Muscle layer of duodenum (tissue), 2 donors: ENCODE results near the gene TRIM15.
"Not testable (repeated sequence)": the region's sequence is repeated elsewhere in the genome, so short reads cannot be mapped to it uniquely, and the experiment has no call there.

Source experiments
- H3K27ac ChIP-seq: one replicate; pipeline ENCODE4 v1.7.0; 2013; ENCODE audit warnings: mild to moderate bottlenecking, low read length
- H3K27me3 ChIP-seq: one replicate; pipeline ENCODE4 v1.7.0; 2013; ENCODE audit warnings: low read depth, mild to moderate bottlenecking, control low read depth, low read length
- H3K36me3 ChIP-seq, 2 donors: one replicate each; pipeline ENCODE4 v1.7.0; 2013; ENCODE audit warnings: low read length in 2 of 2, control low read depth in 1 of 2, mild to moderate bottlenecking in 1 of 2; ENCODE audit not compliant: insufficient read depth in 2 of 2, control insufficient read depth in 1 of 2
- H3K4me1 ChIP-seq, 2 donors: one replicate each; pipeline ENCODE4 v1.7.0; 2013; ENCODE audit warnings: low read length in 2 of 2, mild to moderate bottlenecking in 2 of 2, control low read depth in 1 of 2, moderate library complexity in 1 of 2; ENCODE audit not compliant: insufficient read depth in 2 of 2, control insufficient read depth in 1 of 2
- H3K4me3 ChIP-seq, 2 donors: one replicate each; pipeline ENCODE4 v1.7.0; 2013; ENCODE audit warnings: low read length in 2 of 2, low read depth in 1 of 2, mild to moderate bottlenecking in 1 of 2
- H3K9me3 ChIP-seq, 2 donors: one replicate each; pipeline ENCODE4 v1.7.0; 2013; ENCODE audit warnings: low read length in 2 of 2, control low read depth in 1 of 2, mild to moderate bottlenecking in 1 of 2; ENCODE audit not compliant: control insufficient read depth in 1 of 2
- donor health status: healthy.

Gene TRIM15

DNA sequence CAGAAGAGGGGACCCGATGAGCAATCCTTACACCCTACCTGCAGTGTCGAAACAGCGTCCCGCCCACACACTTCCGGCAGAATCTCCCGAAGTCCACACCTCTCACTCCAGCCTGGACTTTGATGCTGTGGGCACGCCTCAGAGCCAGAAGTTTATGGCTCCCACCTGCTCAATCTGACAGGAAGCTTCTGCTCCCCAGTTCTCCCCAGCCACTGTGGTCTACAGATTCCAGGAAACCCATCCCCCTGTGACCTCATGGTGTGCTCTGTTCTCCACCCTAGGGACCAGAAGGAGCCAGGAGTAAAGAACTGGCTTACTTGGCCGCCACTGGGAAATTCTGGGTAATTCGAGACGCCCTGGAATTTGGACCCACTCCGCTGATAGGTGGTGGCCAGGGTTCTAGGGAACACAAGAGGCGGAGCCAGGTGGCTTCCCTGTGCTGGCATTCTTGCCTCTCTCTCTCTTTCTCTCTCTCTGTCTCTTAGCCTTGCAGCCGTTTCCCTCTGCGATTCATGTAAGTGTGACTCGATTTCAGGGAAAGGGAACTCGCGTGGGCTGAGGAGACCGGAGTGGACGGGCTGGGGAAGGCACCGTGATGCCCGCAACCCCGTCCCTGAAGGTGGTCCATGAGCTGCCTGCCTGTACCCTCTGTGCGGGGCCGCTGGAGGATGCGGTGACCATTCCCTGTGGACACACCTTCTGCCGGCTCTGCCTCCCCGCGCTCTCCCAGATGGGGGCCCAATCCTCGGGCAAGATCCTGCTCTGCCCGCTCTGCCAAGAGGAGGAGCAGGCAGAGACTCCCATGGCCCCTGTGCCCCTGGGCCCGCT is at the start of gene TRIM15:
TRIM15 (plus strand) TSS at position 457 of the 828 bp plus-strand sequence; CDS start at position 596, 139 bp downstream.
- no peaks in the 10 kb centered on the region for H3K36me3 ChIP-seq
- peak within 1 kb of the TSS in 1 of 2 donors; percentile 41 for H3K4me3 ChIP-seq
- no peaks in the 10 kb centered on the region for H3K4me1 ChIP-seq
- no peaks in the 10 kb centered on the region for H3K9me3 ChIP-seq
- peak within 1 kb of the TSS; percentile 74 for H3K27ac ChIP-seq
- H3K27me3 ChIP-seq, result no peaks in the 10 kb centered on the region

DNA sequence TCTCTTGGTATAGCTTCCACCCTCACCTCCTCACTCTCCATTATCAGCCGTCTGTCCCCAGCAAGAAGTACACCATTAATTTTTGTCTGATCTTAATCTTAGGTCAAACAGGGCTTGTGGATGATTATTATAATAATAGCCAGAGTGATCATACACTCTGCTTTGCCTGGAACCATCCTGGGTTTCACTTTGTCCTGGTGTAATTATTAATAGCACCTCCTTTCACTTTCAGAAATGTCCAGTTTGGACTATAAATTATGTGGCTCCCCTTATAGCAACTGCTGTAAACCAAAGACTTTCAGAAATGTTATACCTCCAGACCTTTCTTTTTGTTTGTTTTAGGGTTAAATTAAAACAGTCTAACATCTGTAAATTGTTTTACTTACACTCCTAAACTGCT is 49.5 kb upstream of the TRIM15 start:
- no peaks in the 10 kb centered on the region for H3K9me3 ChIP-seq
- no peaks in the 10 kb centered on the region for H3K36me3 ChIP-seq
- H3K4me1 ChIP-seq, result no peaks in the 10 kb centered on the region
- H3K27me3 ChIP-seq, result peaks cover 21% of the 10 kb centered on the region
- H3K4me3 ChIP-seq, result no peak overlapping the region
- peak overlapping the region; percentile 40 for H3K27ac ChIP-seq

DNA sequence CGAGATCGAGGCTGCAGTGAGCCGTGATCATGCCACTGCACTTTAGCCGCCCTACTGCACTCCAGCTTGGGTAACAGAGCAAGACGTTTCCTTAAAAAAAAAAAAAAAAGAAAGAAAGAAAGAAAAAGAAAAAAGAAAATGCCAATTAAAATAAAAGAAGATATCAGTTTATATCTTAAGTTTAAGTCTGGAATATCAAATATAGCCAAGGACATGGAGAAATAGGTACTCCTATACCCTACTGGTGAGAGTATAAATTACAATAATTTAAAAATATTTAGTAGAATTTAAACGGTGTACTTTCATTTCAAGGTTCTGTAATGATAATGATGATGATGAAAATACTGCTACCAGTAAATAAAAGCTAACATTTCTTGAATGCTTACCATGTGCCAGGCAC is 46.6 kb upstream of the TRIM15 start:
- Histone ChIP-seq H3K9me3 (no peaks in the 10 kb centered on the region), H3K4me1 (no peaks in the 10 kb centered on the region), H3K4me3 (no peak overlapping the region), H3K36me3 (no peaks in the 10 kb centered on the region), H3K27me3 (peaks cover 7% of the 10 kb centered on the region), H3K27ac (no peak overlapping the region)

DNA sequence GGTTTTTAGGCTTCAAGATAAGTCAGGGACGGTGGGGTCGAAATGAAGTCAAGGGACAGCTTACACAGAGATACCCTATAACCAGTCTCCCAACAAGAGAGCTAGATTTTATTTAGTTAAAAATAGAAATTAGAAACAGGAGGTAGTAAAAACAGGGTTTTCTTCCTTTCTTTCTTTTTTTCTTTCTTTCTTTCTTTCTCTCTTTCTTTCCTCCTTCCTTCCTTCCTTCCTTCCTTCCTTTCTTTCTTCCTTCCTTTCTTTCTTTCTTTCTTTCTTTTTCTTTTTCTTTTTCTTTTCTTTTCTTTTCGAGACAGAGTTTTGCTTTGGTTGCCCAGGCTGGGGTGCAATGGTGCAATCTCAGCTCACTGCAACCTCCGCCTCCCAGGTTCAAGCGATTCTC is 44.7 kb upstream of the TRIM15 start:
- not testable (repeated sequence) for H3K4me3 ChIP-seq, H3K9me3 ChIP-seq, H3K27me3 ChIP-seq, H3K36me3 ChIP-seq, H3K4me1 ChIP-seq, H3K27ac ChIP-seq

DNA sequence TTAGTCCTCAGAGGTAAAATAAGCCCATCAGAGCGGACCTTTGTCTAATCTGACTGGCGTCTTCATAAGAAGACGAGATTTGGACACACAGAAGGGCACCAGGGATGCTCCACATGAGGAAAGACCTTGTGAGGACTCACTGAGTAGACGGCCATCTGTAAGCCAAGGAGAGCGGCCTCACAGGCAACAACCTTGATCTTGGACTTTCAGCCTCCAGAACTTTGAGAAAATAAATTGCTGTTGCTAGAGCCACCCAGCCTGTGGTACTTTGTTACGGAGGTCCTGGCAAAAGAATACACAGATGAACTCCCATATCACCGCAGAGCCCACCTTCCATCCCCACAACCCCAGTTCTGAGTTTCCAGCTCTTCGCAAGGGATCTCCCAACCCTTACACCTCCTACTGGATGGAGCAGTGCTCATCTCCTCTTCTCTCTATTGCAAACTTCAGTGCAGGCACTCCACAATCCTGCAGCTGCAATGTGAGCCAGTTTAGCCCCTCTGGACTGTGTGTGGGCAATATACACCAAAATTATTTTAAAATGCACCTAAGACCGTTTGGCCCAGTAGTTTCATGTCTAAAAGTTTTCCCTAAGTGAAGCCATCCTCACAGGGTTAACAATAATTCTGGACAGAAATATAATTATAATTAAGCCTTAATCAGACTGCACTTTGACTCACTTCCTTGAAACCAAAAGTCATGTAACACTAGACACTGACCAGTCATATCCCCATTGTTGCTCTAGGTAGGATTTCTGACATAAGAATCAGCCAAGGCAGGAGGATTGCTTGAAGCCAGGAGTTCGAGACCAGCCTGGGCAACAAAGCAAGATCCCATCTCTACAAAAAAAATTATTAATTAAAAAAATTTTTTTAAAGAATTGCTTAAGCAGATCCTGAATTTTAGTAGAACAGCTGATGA is 41.6 kb upstream of the TRIM15 start:
- Histone ChIP-seq H3K27ac (no peak overlapping the region), H3K9me3 (no peaks in the 10 kb centered on the region), H3K4me1 (no peaks in the 10 kb centered on the region), H3K36me3 (no peaks in the 10 kb centered on the region), H3K4me3 (no peak overlapping the region), H3K27me3 (peaks cover 2% of the 10 kb centered on the region)

DNA sequence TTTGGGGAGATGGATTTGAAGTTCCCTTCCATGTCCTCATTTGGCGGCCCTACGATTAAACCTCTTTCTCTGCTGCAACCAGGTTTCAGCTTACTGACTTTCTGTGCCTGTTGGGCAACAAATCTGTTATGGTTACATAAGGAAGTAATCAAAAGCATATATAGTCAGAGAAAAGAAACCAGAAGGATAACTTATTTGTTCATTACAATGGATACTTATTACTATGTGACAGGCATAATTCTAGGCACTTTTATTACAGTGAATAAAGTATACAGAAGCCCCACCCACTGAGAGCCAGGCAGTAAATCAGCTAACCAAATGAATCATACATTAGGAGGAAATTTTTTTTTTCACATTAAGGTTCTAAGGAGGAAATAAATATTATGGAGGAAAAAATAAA is 40.8 kb upstream of the TRIM15 start:
- peaks cover 9% of the 10 kb centered on the region for H3K27me3 ChIP-seq
- H3K36me3 ChIP-seq, result no peaks in the 10 kb centered on the region
- peaks cover 0 to 6% of the 10 kb centered on the region in 2 donors for H3K4me1 ChIP-seq
- H3K27ac ChIP-seq, result peak overlapping the region; percentile 51
- no peak overlapping the region for H3K4me3 ChIP-seq
- no peaks in the 10 kb centered on the region for H3K9me3 ChIP-seq

DNA sequence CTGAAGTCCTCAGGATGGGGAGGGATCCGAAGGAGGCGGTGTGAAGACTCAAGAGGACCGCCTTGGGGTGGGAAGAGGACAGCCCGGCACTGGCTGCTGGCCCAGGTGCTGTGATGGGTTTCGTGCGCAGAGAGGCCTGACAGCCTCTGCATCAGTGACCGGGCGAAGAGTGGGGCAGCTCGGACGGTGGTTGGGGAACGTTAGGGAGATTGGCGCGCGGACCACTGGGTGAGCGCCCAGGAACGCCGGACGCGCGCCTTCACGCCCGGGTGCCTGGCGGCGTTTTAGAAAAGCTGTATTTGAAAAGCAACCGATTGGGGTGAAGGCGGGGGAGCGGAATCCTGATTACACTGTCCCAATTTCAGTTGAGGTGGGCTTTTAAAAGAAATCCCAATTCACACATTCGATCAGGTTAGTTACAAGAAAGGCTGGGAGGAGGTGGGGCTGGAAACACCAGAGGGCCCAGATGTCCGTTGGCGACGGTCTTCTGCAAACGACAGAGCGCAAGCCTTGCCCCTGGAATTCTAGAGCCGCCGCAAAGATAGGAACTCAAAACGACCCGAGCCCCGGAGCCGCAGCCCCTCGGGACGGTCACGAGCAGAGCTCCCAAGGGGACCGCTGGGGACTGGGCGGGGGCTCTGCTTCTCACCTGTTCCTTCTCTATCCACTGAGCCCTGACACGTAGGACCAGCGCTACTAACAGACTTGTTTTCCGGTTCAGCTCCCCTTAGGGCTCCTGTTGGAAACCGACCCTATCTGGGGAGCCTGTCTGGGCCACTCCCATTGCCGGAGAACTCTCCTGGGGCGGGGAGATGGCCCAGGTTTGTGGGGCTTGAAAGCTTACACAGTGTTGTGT is 35.9 kb upstream of the TRIM15 start:
- Histone ChIP-seq H3K27ac (no peak overlapping the region), H3K27me3 (peaks cover 40% of the 10 kb centered on the region), H3K4me3 (peak overlapping the region in 1 of 2 donors; percentile 30), H3K9me3 (no peaks in the 10 kb centered on the region), H3K36me3 (no peaks in the 10 kb centered on the region), H3K4me1 (peaks cover 4 to 10% of the 10 kb centered on the region in 2 donors)

DNA sequence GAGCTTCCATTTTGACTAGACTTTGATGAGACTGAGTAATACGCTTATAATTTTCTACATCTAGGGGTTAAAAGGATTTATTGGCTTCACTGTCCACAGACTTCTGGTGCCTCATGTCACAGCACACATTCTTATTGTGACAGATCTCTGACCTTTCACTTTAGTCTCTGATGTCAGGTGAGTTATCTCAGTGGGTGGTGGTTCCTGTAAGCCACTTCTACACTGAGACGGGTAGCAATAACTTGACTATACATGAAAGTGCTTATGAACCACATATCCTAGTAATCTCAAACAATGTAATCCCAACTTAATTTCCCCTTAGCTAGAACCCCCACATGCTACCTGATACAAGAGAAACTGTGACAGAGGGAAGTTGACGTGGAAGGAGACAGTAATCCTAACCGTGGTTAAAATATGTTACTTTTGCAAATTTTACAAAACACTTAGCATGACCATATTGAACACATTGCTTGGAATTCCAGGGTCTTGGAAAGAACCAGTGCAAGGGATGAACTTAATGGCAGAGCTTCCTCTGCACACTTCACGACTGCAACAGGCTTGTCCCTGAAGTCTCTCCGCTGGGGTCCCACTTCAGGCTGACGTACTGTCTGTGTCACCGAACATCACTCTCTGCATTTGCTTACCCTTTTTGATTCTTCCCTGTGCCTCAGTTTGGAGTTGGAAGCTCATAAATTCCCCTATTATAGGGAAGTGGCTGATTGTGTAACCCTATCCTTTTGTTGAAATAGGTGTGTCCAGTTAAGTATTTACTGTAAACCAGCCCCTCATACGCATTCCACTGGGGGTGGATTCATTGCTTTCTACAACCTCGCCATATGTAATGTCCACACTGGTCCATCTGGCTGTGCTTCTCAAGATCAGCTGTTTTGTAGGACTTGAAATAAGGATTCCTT is 33.8 kb upstream of the TRIM15 start:
- peaks cover 42% of the 10 kb centered on the region for H3K27me3 ChIP-seq

DNA sequence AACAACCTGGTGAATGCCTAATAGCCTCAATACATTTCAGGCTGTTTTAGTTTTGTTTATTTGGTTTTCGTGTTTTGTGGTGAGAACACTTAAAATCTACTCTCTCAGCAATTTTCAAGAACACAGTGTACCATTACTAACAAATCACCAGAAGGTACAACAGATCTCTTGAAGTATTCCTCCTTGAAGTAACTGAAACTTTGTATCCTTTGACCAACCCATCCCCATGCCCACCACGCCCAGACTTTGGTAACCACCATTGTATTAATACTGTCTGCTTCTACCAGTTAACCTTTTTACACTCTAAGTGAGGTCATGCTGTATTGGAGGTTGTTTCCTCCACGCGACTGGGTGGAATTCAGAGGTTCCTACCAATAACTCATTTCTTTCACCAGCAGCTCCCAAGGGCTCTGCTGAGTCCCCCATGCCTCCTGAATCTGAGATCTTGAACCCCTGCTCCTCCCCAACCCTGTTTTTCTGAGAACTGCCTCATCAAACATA is 33.1 kb upstream of the TRIM15 start:
- no peaks in the 10 kb centered on the region for H3K9me3 ChIP-seq
- no peak overlapping the region for H3K27ac ChIP-seq
- H3K36me3 ChIP-seq, result no peaks in the 10 kb centered on the region
- H3K27me3 ChIP-seq, result peaks cover 46% of the 10 kb centered on the region
- H3K4me1 ChIP-seq, result peaks cover 4 to 10% of the 10 kb centered on the region in 2 donors
- H3K4me3 ChIP-seq, result no peak overlapping the region

More for the DNA sequence above, 33.8 kb upstream of the TRIM15 start:
- Histone ChIP-seq H3K27ac (no peak overlapping the region), H3K9me3 (no peaks in the 10 kb centered on the region), H3K4me1 (peaks cover 4 to 10% of the 10 kb centered on the region in 2 donors), H3K4me3 (no peak overlapping the region), H3K36me3 (no peaks in the 10 kb centered on the region)
